BJ (cell line): ENCODE measurements around the gene STOML2. TPM values are rescaled to one million over a fixed set of nuclear protein-coding genes. Genes with fewer than 3 reads are reported as not detected.

ENCODE experiments used
- CTCF ChIA-PET: fragments of 350-600 bp; formaldehyde crosslinking; extraction: SDS; loops from one replicate; lab custom pipeline; 2021; ENCODE audit warnings: antibody characterized with exemption, inconsistent platforms; lab: Yijun Ruan, JAX
- POLR2A ChIA-PET: fragments of 300-600 bp; sonication (Branson Sonifier 250); formaldehyde crosslinking; extraction: SDS; loops from one replicate; lab custom pipeline; 2021; ENCODE audit warnings: antibody characterized with exemption; lab: Charles Lee
- DNase-seq: peaks from one replicate; pipeline ENCODE4 v3.0.0-alpha.2; 2011; ENCODE audit warnings: low read depth
- H3K27me3 ChIP-seq: 2 replicates; pipeline ENCODE4 v1.6.0; 2011; ENCODE audit warnings: low read length; ENCODE audit not compliant: control insufficient read depth, insufficient read depth
- H3K36me3 ChIP-seq: 2 replicates; pipeline ENCODE4 v1.5.1; 2011; ENCODE audit warnings: low read length; ENCODE audit not compliant: control insufficient read depth, insufficient read depth
- H3K4me3 ChIP-seq: 2 replicates; pipeline ENCODE4 v1.5.1; 2011; ENCODE audit warnings: low read depth, mild to moderate bottlenecking, control low read depth, low read length
- CTCF ChIP-seq: IDR thresholded peaks from 2 replicates; pipeline ENCODE4 v1.5.1; 2011; ENCODE audit warnings: low read depth, mild to moderate bottlenecking, control low read depth, inconsistent platforms, low read length, moderate library complexity; ENCODE audit not compliant: insufficient read depth
- polyA plus RNA-seq: library from polyadenylated mRNA; depleted of rRNA; stranded (reverse); fragments of >200 nt; gene quantifications from 2 replicates; pipeline ENCODE4 v1.2.3, GENCODE V29; 2011

Gene STOML2
- polyA plus RNA-seq, 1 experiment: 170 TPM

GRCh38 chr9:35072461-35073278 is 30.3 kb downstream of the STOML2 start, which contains the start of gene VCP:
Gene VCP (minus strand): TSS chr9:35072625. CDS start chr9:35072353, 272 bp downstream.
- peak; percentile 96 for DNase-seq
- Histone ChIP-seq H3K4me3 (peak within 1 kb of the TSS; percentile 65), H3K36me3 (peaks cover 3% of the 10 kb centered on the region; the same call in 1 of the 2 replicates), H3K27me3 (no peaks in the 10 kb centered on the region)
- POLR2A ChIA-PET: interaction anchor here (0.5 to 2.1 kb wide), 5 partner anchors 7 to 673 kb away, joined by 3 to 40 read pairs (median 12); partner anchors contain the start of gene FANCG
- no peak for TF ChIP-seq CTCF
- CTCF ChIA-PET: interaction anchor here (0.7 to 1.6 kb wide), 9 partner anchors 7 to 173 kb away, joined by 3 to 7 read pairs (median 3); partner anchors contain the start of genes FANCG and STOML2

- ChIA-PET POLR2A (interaction anchor here (0.6 to 2.1 kb wide), 3 partner anchors 8 to 330 kb away, joined by 11 to 40 read pairs (median 12); partner anchors contain the start of gene FANCG), CTCF (interaction anchor here (0.6 to 1.6 kb wide), 11 partner anchors 8 to 185 kb away, joined by 3 to 7 read pairs (median 3); partner anchors contain the start of genes FANCG and STOML2)
These were observed 31.0 kb downstream of the STOML2 start for GRCh38 chr9:35071814-35072460.

DNA sequence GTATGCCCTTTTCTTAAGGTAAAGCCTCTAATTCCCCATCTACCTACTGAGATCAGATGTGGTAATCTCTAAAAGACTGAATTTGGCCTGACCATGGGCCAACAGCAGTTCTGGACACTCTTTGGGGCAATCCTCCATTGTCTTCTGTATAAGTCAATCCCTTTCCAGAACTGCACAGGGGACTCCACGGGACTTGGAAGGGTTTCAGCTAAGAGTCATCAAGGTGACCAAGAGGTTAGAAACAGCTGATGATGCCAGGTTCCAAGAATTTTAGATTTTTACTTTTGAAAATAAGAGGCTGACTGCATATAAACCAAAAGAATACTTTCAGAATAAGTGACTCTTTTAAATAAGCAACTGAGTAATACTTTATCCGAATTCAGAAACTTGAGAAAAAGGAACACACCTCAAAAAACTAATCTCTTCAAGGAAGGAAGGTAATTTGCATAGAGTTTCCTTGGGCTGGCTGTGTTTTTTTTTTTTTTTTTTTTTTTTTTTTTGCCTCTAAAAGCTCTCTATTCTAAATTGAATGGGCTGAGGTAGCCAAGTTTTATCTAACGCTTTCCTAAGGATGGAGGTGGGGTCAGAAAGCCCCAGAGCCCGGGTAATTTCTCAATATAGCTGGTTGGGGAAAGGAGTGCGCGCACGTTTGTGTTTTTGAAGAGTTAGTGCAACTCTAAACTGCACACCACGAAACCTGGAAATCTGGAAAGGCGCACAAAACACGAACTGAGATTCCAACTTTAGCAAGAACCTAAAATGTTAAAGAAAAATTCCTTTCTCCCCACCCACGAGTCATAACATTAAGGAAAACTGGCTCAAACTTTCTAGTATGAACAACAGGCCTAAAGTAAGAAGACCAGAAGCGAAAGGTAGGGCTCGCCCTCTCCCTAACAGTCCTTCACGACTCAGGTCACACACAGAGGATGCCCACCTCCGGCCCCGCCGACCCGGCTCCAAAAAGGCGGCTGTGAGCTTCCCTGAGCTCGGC is 31.8 kb downstream of the STOML2 start:
- Histone ChIP-seq H3K4me3 (peak overlapping the region; percentile 65), H3K27me3 (no peaks in the 10 kb centered on the region), H3K36me3 (peaks cover 12% of the 10 kb centered on the region)
- no peak for TF ChIP-seq CTCF
- DNase-seq: no peak
- CTCF ChIA-PET: interaction anchor here (0.6 to 1.6 kb wide), 8 partner anchors 9 to 186 kb away, joined by 3 to 7 read pairs (median 4); partner anchors contain the start of genes FANCG and STOML2
- POLR2A ChIA-PET: interaction anchor here (1.5 to 2.1 kb wide), 2 partner anchors 9 to 20 kb away, joined by 11 to 40 read pairs; partner anchors contain the start of gene FANCG

More at GRCh38 chr9:35071814-35072460, 31.0 kb downstream of the STOML2 start:
- TF ChIP-seq CTCF: peak; percentile 24; the same call in 1 of the 2 replicates
- Histone ChIP-seq H3K27me3 (no peaks in the 10 kb centered on the region), H3K36me3 (peaks cover 8% of the 10 kb centered on the region), H3K4me3 (peak overlapping the region; percentile 65)
- DNase-seq: no peak

DNA sequence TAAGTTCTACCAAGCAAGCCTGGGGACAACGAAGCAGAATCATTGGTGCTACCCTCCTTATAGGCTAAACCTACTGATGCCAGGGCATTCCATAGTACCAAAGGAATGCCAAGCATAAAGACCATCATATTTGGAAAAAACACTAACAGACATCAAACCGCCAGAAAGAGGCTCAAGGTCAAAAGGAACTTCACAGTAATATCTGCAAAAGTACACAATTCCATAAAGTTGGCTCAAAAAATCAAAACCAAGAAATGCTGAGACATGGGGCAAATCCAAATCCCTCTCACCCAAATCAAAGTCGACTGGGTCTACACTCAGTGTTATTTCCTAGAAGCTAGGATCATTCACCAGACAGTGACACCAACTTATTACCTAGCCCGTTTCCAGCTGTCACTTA is 33.9 kb downstream of the STOML2 start:
- ChIA-PET CTCF (interaction anchor here (1.0 to 1.3 kb wide), 4 partner anchors 17 to 169 kb away, joined by 3 to 4 read pairs (median 4); no protein-coding TSS in a partner anchor), POLR2A (interaction anchor here (0.7 kb wide), 1 partner anchor 664 kb away, joined by 13 read pairs; no protein-coding TSS in a partner anchor)
- DNase-seq: no peak
- Histone ChIP-seq H3K36me3 (peaks cover 22% of the 10 kb centered on the region), H3K4me3 (no peak overlapping the region), H3K27me3 (no peaks in the 10 kb centered on the region)
- TF ChIP-seq CTCF: no peak
